ENCODE results near the gene RHOBTB1.
A peak's percentile ranks its signal among the peaks of the same experiment; 100 is the strongest.

RHOBTB1 gene, protein sequence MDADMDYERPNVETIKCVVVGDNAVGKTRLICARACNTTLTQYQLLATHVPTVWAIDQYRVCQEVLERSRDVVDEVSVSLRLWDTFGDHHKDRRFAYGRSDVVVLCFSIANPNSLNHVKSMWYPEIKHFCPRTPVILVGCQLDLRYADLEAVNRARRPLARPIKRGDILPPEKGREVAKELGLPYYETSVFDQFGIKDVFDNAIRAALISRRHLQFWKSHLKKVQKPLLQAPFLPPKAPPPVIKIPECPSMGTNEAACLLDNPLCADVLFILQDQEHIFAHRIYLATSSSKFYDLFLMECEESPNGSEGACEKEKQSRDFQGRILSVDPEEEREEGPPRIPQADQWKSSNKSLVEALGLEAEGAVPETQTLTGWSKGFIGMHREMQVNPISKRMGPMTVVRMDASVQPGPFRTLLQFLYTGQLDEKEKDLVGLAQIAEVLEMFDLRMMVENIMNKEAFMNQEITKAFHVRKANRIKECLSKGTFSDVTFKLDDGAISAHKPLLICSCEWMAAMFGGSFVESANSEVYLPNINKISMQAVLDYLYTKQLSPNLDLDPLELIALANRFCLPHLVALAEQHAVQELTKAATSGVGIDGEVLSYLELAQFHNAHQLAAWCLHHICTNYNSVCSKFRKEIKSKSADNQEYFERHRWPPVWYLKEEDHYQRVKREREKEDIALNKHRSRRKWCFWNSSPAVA

DNA sequence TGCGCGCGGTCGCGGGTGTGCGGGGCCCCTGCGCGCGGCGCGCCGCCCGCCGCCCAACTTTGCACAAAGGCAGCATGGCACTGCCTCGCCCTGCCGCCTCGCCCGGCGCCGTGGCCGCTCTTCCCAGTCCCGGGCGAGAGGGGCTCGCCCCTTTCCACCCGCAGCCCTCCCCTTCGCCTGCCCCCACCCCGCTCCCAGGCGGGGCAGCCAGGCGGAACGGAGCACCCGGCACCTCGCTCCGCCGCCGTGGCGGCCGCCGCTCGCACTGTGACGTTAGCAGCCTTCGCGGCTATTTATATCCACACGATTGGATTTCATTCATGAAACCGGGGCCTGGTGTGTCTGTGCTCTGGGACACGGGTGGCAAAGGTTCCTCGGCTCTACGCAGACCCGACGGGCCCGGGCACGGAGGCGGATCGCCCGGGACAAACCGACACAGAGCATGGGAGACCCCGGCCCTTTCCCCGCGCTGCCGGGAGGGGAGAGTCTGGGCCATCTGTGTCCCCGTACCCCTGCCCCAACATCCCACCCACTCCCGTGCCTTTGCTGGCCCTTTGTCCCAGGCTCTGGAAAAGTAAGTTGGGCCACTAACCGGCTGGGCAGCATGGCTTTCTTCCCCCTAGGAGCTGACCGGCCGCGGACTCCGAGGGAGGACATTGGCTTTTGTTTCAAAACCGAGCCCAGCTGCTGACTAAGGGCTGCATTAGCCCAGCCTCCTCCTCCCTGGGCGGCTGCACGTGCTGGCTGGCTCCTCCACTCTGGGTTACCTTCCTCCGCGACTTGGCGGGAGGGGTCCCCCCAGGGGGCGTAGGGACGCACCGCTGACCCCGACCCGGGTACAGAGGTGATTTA is at the start of gene RHOBTB1:
Gene RHOBTB1, minus strand, starts transcription at position 128 of the 852 bp plus-strand sequence. CDS start 32,643 bp downstream, outside the sequence.
- Mint-ChIP-seq H3K4me3 (peak within 1 kb of the TSS; percentile 86), H3K27me3 (peaks cover 11% of the 10 kb centered on the region), H3K36me3 (no peaks in the 10 kb centered on the region), H3K27ac (peak within 1 kb of the TSS; percentile 76), H3K9me3 (no peaks in the 10 kb centered on the region), H3K4me1 (peaks cover 13% of the 10 kb centered on the region)
- ATAC-seq (ENCODE audit: low read depth) = peak; percentile 72
- DNase-seq (ENCODE audit: low spot score in 2 of 2) = peak; percentile 47 to 61

DNA sequence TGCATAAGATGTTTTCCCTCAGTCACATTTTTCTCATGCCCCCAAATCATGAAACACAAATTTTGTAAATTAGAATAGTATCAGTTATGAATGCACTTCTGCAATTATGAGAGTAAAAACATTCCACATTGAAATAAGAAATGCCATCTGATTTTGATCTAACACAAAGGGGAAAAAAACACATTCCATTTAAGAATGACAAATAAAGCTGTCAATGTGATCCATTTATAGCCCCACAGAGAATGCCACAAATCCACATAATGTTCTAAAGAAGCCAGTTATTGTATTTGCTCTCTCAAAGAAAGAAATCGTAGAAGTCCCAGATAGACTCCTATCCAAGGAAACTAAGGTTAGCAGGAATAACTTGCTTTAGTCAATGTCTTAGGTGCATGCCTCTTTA is 48.7 kb upstream of the RHOBTB1 start:
- ATAC-seq (ENCODE audit: low read depth) = no peak

DNA sequence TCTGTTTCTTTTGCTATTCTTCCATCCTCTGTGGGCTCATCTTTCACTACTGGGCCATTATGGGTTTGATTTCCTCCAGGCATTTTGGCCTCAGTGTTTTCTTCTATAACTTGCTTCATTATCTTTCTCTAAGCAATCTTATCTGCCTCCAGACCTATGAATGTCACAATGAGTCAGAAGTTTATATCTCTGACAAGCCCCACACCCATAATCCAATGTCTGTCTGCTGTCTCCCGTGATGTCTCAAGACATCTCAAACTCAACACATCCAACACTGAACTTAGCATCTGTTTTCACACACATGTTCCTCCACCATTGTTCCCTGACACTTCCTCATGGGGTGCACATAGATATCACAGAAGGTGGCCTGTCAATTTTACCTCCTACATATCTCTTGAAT is 46.7 kb upstream of the RHOBTB1 start:
- Mint-ChIP-seq H3K9me3 (peaks cover 2% of the 10 kb centered on the region), H3K4me1 (peaks cover 7% of the 10 kb centered on the region), H3K4me3 (no peak overlapping the region), H3K36me3 (peaks cover 1% of the 10 kb centered on the region), H3K27me3 (peaks cover 5% of the 10 kb centered on the region), H3K27ac (peak overlapping the region; percentile 58)
- no peak for DNase-seq (ENCODE audit: low spot score in 2 of 2)
- ATAC-seq (ENCODE audit: low read depth) = no peak

More for the DNA sequence above, 48.7 kb upstream of the RHOBTB1 start:
- Mint-ChIP-seq H3K4me1 (peaks cover 7% of the 10 kb centered on the region), H3K27me3 (peaks cover 6% of the 10 kb centered on the region), H3K4me3 (no peak overlapping the region), H3K27ac (no peak overlapping the region), H3K36me3 (peaks cover 1% of the 10 kb centered on the region), H3K9me3 (peaks cover 2% of the 10 kb centered on the region)
- no peak for DNase-seq (ENCODE audit: low spot score in 2 of 2)

DNA sequence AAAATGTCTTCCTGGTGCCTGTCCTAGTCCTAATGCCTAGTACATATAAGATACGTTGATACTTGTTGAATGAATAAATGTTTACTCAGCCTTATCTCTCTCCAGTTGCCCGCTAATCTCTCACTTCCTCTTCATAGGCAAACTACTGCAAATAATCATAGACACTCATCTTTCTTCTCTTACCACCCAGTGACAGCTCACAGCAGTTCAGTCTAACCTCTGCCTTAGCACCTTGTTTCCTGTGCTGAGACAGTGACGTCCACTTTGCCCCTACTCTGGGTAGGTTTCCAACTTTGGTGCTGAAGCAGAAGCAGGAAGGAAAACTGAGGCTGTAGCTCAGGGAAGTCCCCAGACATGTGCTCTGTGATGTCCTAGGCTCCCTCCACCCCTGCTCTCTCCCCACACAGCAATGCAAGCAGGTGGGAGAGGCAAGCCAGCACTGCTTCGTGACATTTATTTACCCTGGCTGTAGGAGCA is 45.5 kb upstream of the RHOBTB1 start:
- H3K36me3 Mint-ChIP-seq = peaks cover 1% of the 10 kb centered on the region
- peaks cover 5% of the 10 kb centered on the region for H3K27me3 Mint-ChIP-seq
- H3K4me1 Mint-ChIP-seq = peaks cover 7% of the 10 kb centered on the region
- no peak overlapping the region for H3K27ac Mint-ChIP-seq
- peaks cover 2% of the 10 kb centered on the region for H3K9me3 Mint-ChIP-seq
- no peak overlapping the region for H3K4me3 Mint-ChIP-seq
- ATAC-seq (ENCODE audit: low read depth) (peak; percentile 94), DNase-seq (ENCODE audit: low spot score in 2 of 2) (peak in 1 of 2 donors; percentile 50)

DNA sequence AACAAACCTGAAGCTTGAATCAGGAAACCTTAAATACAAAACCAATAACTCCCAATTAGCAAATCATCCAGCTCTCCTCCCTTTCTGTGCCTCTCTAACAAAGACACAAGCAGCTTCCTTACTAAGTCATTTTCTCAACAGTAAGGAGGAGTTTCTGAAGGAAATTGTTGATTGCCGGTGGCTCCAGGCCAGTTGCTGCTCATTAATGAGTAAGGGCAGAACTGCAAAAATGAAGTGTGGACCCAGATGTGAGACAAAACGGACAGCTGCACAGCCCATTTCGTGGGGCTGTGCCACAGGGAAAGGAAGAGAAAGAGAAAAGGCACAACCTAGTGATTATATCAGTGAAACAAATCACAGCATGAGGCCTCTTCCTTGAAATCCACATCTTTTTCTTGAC is 42.8 kb upstream of the RHOBTB1 start:
- no peak overlapping the region for H3K27ac Mint-ChIP-seq
- no peak for DNase-seq (ENCODE audit: low spot score in 2 of 2)
- peaks cover 5% of the 10 kb centered on the region for H3K27me3 Mint-ChIP-seq
- no peak overlapping the region for H3K4me3 Mint-ChIP-seq
- peaks cover 2% of the 10 kb centered on the region for H3K9me3 Mint-ChIP-seq
- peaks cover 7% of the 10 kb centered on the region for H3K4me1 Mint-ChIP-seq
- no peak for ATAC-seq (ENCODE audit: low read depth)
- H3K36me3 Mint-ChIP-seq = peaks cover 1% of the 10 kb centered on the region

DNA sequence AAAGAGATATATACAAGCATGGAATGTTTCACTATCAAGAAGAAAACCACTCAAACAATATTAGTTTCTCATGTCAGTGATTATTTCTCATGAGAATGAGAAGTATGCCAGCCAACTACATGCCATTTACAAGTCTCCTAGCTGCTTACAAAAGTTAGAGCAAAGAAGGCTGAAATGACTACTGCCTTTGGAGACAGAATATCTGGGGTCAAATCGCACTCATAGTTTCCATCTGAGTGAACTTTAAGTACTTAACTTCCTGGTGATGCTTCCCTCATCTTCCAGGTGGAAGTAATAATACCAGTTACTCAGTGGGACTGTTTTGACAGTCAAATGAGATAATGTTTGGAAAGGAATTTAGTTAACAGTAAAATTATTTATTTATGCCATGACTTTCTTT is 42.0 kb upstream of the RHOBTB1 start:
- Mint-ChIP-seq H3K9me3 (peaks cover 2% of the 10 kb centered on the region), H3K27me3 (peaks cover 5% of the 10 kb centered on the region), H3K36me3 (peaks cover 1% of the 10 kb centered on the region), H3K4me3 (no peak overlapping the region), H3K4me1 (peaks cover 7% of the 10 kb centered on the region), H3K27ac (no peak overlapping the region)
- DNase-seq (ENCODE audit: low spot score in 2 of 2) = no peak
- no peak for ATAC-seq (ENCODE audit: low read depth)

DNA sequence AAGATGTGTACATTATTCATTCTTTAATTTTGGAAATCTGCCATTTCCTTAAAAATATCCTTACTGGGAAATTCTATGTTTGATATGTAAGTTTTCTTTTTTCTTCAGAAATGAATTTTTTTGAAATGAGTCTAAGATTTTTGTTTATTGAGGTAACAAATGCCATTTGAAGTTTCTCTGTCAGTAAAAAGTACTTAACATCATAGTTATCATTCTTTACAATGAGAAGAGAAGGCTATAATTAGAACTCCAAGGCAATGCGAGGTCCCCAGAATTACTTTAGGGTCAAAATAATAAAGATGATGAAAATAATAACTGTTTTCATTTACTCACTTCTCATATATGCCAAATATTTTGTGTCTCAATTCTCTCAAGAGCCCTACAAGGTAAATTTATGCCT is 37.0 kb upstream of the RHOBTB1 start:
- Mint-ChIP-seq H3K9me3 (no peaks in the 10 kb centered on the region), H3K36me3 (no peaks in the 10 kb centered on the region), H3K4me3 (no peak overlapping the region), H3K27me3 (peaks cover 4% of the 10 kb centered on the region), H3K4me1 (peaks cover 4% of the 10 kb centered on the region), H3K27ac (no peak overlapping the region)
- no peak for DNase-seq (ENCODE audit: low spot score in 2 of 2)
- ATAC-seq (ENCODE audit: low read depth) = no peak

DNA sequence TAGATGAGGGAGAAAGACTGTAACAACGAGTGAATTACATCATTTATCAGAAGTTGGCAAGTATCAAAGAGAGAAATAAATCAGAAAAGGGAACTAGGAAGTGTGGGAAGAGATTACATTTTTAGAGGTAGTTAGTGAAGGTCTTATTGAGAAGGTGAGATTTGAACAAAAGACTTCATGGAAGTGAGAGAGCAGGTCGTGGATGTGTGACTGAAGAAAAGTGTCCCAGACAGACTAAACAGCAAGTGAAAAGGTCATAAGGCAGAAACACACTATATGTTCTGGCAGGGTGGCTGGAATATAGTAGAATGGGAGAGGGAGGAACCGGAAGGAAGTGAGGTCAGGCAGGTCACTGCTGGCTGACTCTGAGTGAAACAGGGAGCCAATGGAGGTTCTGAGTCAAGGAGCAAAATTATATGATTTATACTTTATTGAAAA is 35.7 kb upstream of the RHOBTB1 start:
- ATAC-seq (ENCODE audit: low read depth) (no peak), DNase-seq (ENCODE audit: low spot score in 2 of 2) (no peak)
- no peaks in the 10 kb centered on the region for H3K36me3 Mint-ChIP-seq
- H3K9me3 Mint-ChIP-seq = no peaks in the 10 kb centered on the region
- no peak overlapping the region for H3K27ac Mint-ChIP-seq
- no peak overlapping the region for H3K4me3 Mint-ChIP-seq
- H3K4me1 Mint-ChIP-seq = peaks cover 4% of the 10 kb centered on the region
- H3K27me3 Mint-ChIP-seq = peaks cover 6% of the 10 kb centered on the region

DNA sequence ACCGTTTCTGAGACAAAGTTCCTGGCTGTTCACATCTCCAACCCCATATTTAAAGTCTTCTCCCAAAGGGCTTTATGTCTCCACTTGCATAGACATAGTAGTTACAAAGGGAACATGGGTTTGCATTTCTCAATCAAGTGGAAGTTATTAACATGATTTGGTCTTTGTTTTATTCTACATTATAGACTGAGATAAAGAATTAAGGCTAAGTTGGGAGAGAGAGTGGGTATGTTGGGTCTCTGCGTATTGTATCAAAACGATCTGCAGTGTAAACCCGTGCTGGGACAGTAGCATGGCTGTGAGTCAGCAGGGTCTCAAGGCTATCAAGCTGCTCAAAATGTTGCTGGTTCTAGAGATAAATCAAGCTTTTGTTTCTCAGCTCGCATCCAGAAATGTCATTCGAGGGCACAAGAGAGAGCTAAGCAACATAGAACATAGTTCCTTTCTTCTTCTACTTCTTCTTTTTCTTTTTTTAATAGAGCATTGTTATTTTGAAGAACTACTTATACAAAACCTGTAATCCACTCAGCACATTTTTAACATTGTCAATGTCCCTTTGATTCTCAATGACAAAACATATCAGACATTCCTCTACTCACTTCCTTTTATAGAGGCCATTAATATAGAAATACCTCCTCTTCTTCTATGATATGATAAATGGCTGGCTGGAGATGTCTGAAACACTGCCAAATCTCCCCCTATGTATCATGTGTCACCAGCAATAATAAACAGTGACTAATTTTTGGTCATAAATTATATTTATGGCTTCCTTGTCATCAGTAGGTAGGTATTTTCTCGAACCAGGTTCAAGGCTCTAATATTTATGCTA is 34.5 kb upstream of the RHOBTB1 start:
- DNase-seq (ENCODE audit: low spot score in 2 of 2) (no peak), ATAC-seq (ENCODE audit: low read depth) (no peak)
- no peaks in the 10 kb centered on the region for H3K36me3 Mint-ChIP-seq
- H3K27ac Mint-ChIP-seq = no peak overlapping the region
- H3K27me3 Mint-ChIP-seq = peaks cover 6% of the 10 kb centered on the region
- H3K4me1 Mint-ChIP-seq = peaks cover 4% of the 10 kb centered on the region
- H3K4me3 Mint-ChIP-seq = no peak overlapping the region
- no peaks in the 10 kb centered on the region for H3K9me3 Mint-ChIP-seq

DNA sequence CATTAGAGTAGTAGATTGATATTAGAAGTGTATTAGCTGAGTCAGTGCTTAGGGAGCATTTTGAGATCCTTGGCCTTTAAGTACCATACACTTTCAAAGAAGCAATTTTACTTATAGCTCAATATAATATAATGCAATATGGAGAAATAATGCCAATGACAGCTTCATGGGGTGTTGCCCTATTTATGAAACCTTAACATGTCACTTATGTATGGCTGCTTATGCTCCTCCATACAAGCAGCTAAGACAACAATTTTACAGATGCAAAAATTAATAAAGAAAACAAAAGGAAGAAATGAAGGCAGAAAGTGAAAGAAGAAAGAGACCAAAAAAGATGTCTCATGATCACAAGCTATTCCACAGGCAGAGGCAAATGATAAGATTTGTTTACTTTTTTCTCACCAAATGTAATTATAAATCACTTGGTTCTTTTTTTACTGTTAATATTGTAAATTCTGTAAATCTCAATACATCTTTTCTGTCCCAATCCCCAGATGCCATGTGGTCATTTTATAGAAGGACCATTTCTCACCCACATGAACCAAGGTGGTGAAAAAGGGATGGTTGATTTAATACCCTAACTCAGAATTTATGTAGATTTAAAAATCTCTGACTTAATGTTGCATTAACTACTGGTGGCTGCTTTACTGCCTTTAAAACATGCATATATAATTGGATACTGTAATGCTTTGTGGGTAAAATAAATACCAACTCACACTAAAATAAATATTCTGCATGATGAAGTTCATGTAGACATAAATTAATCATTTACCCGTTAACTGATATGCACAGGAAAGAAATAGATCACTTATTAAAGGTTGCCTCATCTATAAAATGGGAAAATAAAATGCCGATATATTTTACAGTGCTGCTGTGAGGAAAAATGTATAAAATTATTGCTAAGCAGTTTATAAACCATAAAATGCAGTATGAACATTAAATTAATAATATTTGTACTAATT is 33.5 kb upstream of the RHOBTB1 start:
- Mint-ChIP-seq H3K4me1 (peaks cover 4% of the 10 kb centered on the region), H3K4me3 (no peak overlapping the region), H3K36me3 (no peaks in the 10 kb centered on the region), H3K27ac (no peak overlapping the region), H3K9me3 (no peaks in the 10 kb centered on the region), H3K27me3 (peaks cover 6% of the 10 kb centered on the region)
- ATAC-seq (ENCODE audit: low read depth) = no peak
- no peak for DNase-seq (ENCODE audit: low spot score in 2 of 2)

DNA sequence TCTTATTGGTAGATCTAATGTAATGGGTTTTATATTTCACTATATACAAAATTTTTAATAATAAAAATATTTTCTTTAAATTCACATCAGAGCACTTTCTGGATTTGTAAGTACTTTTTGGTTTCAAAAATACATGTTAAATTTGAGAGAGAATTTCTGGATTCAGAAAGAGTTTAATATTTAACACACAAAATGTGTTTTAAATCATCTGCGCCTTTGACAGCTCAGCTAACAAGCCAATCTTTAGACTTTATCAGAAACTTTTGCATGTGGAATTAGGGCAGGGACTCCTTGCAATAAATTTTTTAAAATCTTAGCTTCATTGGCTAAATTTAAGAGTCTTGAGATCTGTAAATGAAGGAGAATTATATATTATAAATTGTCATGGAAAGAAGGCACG is 32.7 kb upstream of the RHOBTB1 start:
- Mint-ChIP-seq H3K9me3 (no peaks in the 10 kb centered on the region), H3K4me3 (no peak overlapping the region), H3K27me3 (peaks cover 10% of the 10 kb centered on the region), H3K4me1 (peaks cover 4% of the 10 kb centered on the region), H3K27ac (no peak overlapping the region), H3K36me3 (no peaks in the 10 kb centered on the region)
- DNase-seq (ENCODE audit: low spot score in 2 of 2) (no peak), ATAC-seq (ENCODE audit: low read depth) (no peak)

DNA sequence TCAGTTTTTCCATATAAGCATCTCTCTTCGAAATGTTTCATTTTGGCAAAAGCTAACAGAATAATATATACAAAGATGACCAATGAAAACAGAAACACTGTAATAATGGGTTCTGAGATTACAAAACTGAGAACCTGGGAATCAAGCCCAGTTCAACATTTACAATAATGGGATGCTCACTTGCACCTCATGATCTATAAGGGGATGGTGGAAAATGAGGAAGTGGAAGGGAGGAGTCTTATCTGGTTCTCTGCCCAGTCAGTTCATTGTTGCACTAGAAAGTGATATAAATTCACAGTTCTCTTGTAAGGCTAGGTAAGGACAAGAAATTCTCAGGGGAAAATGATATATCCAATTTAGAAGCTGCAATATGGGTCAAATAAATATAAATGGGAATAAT is 31.7 kb upstream of the RHOBTB1 start:
- DNase-seq (ENCODE audit: low spot score in 2 of 2) = no peak
- Mint-ChIP-seq H3K36me3 (no peaks in the 10 kb centered on the region), H3K9me3 (no peaks in the 10 kb centered on the region), H3K4me3 (no peak overlapping the region), H3K27me3 (peaks cover 12% of the 10 kb centered on the region), H3K27ac (no peak overlapping the region), H3K4me1 (peaks cover 4% of the 10 kb centered on the region)
- no peak for ATAC-seq (ENCODE audit: low read depth)
